ENCODE data around the gene SHC1.

SHC1 gene

GRCh38 chr1:154970631-154971340 lies at the start of gene SHC1:
Gene SHC1 (minus strand): TSS chr1:154970747. CDS start chr1:154970526, 221 bp downstream.
- DNase-seq: peak; percentile 98

GRCh38 chr1:155019377-155020245 lies 49.1 kb upstream of the SHC1 start:
- DNase-seq: no peak

GRCh38 chr1:155018617-155019348 lies 48.2 kb upstream of the SHC1 start:
- DNase-seq: no peak

GRCh38 chr1:155017946-155018316 lies 47.4 kb upstream of the SHC1 start:
- DNase-seq: no peak

GRCh38 chr1:155017041-155017945 lies 46.7 kb upstream of the SHC1 start:
- peak; percentile 92 for DNase-seq

GRCh38 chr1:155016231-155016831 lies 45.8 kb upstream of the SHC1 start:
- no peak for DNase-seq

GRCh38 chr1:155015527-155016230 lies 45.1 kb upstream of the SHC1 start:
- DNase-seq: no peak

- no peak for DNase-seq
Observed at GRCh38 chr1:155014709-155015508, 44.4 kb upstream of the SHC1 start.

GRCh38 chr1:155013632-155014031 lies 43.1 kb upstream of the SHC1 start:
- DNase-seq: no peak

GRCh38 chr1:155012776-155013602 lies 42.4 kb upstream of the SHC1 start:
- DNase-seq: no peak

GRCh38 chr1:155012026-155012546 lies 41.5 kb upstream of the SHC1 start:
- DNase-seq: no peak

GRCh38 chr1:155011437-155012025 lies 41.0 kb upstream of the SHC1 start:
- no peak for DNase-seq

GRCh38 chr1:155011004-155011416 lies 40.5 kb upstream of the SHC1 start:
- no peak for DNase-seq

GRCh38 chr1:155010211-155010918 lies 39.8 kb upstream of the SHC1 start:
- DNase-seq: no peak

GRCh38 chr1:155009742-155010141 lies 39.2 kb upstream of the SHC1 start:
- DNase-seq: no peak

GRCh38 chr1:155009221-155009711 lies 38.7 kb upstream of the SHC1 start:
- DNase-seq: no peak

- no peak for DNase-seq
Observed at GRCh38 chr1:155008015-155008941, 37.7 kb upstream of the SHC1 start.

Data from right hindlimb (tissue), 1 donor.